Astrocyte (in vitro differentiated cells and primary cell): Measurements from ENCODE around the gene RAB3B.

Source experiments
- CTCF ChIP-seq: IDR thresholded peaks from 2 replicates; pipeline ENCODE4 v1.5.1; 2011; ENCODE audit warnings: low read depth, mild to moderate bottlenecking, inconsistent platforms, low read length, moderate library complexity; ENCODE audit not compliant: insufficient read depth
- EZH2 ChIP-seq: IDR thresholded peaks from 2 replicates; pipeline ENCODE4 v1.6.1; 2012; ENCODE audit warnings: mild to moderate bottlenecking, low read length, inconsistent platforms; ENCODE audit not compliant: insufficient read depth

- no peak for TF ChIP-seq CTCF
- no peak for TF ChIP-seq EZH2
Measured at GRCh38 chr1:51986718-51987117, 3.8 kb downstream of the RAB3B start.
